MV-4-11 (cell line): ENCODE results near the gene ATP10A.
A peak's percentile ranks its signal among the peaks of the same experiment; 100 is the strongest.

ENCODE experiments used
- DNase-seq: peaks from one replicate; lab custom pipeline; 2025; lab: John Stamatoyannopoulos, UW

ATP10A gene

DNA sequence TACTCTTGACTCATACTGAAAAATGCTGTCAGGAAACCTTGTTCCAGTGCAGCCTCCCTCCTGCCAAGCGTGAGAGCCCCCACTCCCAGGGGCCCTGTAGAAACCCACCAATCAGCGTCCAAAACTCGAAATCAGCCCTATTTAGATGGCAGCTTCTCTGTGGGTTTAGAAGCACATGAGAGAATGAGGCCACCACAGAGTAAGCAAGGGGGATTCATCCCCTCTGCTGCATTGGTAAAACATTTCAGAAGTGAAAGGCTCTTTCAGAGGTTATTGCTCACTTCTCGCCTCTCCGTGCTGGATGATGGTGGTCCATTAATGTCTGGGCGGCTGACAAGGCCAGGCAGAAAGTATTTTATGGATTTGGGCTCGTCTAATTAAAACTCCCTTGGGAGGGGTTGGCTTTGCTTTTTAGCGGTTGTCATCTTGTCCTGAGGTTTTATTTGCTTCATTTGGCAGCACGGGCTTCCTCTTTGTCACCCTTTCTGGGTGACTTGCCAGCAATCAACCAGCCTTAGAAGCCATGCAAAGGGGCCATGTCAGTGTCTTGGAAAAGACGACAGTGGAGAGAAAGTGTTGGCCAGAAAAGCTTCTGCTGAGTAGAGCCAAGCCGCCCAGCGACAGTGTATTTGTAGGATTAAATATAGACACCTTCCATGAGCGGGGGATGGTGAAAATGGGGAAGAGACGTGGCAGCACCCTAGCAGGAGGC is 145.5 kb downstream of the ATP10A start:
- DNase-seq = peak; percentile 23

DNA sequence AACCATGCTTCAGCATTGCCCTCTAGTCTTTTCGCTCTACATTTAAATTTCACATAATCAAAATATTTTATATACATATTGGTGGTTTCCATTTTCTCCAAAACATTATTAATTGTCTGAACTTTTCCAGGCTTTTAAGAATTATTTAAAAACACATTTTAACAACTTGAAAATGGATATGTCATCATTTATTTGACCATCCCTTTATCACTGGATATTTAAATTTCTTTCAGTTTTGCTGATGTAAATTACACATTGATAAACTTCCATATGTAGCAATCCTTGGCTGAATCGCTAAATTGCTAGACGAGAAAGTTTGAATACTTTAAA is 146.0 kb downstream of the ATP10A start:
- DNase-seq = no peak

DNA sequence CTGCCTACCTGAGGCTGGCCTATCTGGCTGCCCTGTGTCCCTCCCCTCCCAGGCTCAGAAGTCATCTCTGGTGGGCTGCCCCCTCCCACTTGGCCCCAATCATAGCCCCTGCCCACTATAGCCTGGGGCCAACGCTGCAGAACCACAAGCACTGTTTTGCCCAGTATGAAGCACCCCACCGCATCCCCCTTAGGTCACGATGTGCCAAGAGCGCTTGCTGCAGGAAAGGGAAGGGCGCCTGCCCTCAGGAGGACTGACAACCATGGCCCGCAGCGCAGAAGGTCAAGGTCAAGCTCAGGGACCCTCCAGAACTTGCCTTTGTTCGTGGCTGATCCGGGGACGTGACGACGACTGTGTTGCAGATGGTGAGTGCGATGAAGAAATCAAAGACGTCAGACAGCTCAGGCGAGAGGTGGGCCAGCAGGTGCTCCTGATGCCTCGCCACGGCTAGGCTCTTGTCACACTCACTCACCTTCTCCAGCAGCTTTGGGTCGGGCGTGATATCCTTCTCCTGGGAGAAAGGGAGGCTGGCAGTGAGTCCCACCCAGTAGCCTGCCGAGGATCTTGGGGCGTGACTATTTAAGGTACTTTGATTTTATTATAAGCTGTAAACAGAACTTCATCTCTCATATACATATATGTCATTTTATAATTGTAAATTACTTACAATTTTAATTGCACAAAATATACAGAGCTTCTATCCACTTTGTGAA is 146.6 kb downstream of the ATP10A start:
- DNase-seq = no peak

DNA sequence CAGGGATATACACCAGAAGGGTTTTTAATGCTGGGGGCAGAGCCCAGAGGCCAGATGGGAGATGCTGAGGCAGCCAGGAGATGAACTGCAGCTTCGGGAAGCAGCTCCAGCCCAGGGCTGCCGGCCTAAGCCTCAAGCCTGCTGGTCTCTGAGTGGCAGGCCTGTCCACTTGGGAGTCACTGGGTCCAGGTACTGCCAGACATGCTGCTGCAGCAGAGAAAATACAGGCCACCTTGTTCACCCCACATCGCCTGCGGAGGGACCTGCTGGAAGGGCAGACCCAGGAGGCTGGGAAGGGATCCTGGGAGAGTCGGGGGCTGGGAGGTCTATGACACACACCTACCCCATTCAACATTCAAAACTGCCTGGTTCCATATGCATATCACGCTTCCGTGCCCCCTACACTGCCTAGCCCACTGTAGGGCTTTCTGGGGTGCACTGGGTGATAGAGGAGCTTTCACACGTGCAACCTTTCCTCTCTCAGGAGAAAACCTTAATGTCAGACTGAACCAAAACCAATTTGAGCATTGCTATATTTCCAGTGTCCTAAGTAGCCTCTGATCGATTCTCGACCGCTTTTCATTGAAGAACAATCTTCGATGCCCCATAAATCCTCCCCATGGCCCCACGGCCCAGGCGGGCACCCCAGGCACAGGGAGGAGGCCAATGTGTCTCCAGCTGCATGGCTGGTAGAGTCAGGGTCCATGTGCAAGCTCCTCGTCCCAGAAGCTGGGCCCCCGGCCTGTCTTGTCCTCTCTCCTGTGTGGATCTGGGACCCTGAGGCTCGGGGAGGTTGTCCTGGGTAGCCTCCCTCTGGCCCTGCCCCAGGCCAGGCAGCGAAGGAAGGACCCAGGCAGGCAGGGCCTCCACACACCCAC is 147.4 kb downstream of the ATP10A start:
- no peak for DNase-seq

DNA sequence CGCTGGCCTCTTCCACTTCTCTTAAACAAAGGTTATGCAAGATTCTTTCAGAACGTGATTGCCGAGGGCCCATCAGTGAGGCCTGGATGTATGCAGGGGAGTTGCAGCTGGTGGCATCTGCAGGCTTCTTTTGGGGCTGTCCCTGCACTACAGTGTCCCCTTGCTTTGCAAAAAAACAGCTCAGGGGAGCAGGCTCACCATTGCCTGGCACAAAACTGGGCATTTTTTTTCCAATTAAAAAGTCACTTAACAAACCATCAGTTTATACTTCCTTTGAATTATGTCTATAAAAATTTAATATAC is 148.6 kb downstream of the ATP10A start:
- DNase-seq = peak; percentile 37

DNA sequence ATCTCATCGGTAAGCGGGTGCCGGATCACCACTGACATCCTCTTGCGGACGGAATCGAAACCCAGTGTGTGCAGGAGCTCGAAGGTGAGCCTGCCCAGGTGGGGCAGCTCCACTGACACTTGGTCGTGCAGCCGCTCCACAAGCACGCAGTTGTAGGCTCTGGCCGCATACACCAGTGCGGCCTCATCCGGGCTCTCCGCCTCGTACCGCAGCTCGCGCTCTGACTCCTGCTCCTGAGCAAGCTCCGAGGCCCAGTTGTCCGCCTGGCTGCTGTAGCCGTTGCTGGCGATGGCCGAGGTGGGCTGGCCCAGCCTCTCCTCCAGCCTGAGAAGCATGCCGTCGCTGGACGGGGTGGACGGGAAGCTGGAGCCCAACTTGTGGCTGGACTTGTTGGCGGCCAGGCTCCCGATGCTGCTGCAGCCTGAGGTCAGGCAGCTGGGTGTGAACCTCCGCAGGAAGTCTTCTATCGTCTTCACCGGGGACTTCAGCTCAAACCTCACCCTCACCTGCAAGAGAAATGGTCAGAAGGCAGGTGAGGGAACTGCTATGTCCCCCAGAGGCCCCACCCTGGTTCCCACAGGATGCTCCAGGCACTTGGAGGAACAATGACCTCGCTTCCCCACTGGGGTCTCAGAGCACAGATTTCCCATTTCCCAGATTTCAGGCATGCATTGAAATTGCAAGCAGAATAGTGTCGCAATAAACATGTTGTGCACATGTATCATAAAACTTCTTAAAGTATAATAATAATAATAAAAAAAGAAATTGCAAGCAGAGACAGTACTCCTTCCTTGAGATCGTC is 149.2 kb downstream of the ATP10A start:
- no peak for DNase-seq

DNA sequence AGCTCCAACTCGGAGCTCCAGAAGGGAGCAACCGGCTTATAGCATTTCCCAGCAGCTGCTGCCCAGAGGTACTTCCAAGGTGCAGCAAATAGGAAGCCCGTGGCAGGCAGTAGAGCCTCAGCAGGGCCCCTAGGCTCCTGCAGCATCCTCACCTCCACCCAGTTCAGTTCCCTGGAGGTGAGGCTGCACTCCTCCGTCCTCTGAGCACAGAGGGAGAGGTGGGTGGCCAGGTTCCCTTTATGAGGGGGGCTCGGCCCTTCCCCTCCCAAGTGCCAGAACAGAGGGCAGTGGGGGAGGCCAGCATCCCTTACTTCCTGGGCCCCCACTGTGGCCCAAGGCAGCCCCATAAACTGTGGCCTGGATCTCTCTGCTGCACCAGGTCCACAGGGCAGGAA is 150.2 kb downstream of the ATP10A start:
- DNase-seq = no peak

DNA sequence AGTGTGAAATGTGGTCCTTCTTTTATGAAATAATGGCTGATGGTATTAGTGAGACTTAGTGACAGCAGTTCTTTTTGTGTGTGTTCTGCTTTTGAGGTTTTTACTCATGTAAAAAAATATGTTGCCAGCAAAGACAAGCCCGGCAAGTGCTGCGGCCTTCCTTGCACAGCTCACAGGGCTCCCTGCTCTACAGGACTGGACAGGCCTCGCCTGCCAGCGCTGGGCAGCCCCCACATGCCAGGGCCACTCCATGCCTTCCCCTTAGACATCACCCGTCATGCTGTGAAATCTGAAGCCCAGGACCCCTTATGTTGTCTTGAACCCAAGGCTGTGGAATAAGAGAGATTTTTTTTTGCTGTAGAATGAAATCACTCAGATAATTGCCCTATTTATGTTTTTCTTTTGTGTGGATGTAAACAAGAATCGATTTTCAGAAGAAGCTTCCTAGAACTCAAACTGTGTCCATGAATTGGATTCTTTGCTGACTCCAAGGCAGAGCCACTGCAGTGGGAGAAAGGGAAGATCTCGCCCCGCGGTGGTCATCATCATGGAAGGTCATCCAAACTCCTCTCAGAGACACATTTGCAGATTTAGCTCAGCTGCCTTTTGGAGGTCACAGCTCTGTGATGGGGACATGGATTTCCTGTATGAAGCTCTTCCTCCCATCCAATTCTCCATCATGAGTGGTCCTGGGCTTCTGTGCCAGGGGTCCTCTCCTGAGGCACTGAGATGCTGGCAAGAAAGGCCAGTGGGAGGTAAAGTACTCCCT is 150.8 kb downstream of the ATP10A start:
- no peak for DNase-seq

DNA sequence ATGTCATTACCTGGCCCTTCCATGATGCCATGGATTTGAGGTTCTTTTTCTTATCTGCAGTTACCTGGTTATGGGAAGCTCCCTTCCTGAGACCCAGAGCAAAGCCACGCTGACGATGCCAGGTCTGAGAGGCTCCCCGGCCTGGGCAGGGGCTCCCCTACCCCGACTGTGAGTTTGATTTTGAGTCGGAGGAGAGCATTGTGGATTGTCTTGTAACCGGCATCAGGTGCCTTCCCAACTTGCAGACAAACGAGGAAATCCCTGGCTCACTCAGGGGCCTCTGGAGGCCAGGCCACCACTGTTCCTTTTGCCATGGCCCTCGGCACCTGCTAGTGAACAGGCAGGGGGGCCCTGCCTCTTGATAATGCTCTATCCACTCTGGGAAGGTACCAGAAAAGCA is 151.4 kb downstream of the ATP10A start:
- no peak for DNase-seq

DNA sequence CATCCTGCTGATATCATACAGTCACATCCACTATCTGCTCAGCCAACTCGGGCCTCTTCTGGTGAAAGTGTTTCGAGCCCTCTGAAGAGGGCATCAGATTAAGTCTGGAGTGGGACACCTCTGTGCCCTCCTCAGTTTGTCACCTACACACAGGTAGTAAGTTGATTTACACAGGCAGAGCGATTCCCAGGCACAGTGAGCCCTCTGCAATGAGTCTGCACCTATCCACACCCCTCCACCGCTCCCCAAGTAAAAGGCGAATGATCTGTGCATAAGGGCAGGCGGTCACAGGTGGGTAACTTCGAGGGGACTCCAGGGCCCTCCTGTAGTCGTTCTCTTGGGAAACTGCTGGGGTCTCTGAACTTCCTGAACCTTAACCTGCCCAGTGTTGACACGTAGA is 152.0 kb downstream of the ATP10A start:
- no peak for DNase-seq

DNA sequence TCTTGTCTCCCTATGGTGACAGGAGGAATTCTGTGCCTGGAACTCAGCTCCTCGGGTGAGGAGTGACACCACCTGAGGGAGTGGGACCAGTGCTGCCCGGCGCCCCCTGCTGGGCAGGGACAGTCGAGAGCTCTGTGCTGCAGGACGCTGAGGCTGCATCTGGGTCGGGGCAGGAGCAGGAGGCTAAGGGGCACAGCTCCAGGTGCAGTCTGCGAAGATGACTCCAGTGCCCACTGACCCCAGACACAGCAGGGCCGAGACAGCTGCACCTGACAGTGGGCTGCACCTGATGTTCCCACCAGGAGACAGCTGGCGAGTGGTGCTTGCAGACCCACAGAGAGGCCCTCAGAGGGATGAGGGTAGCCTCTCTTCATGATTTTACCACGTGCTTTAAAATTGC is 152.9 kb downstream of the ATP10A start:
- no peak for DNase-seq

DNA sequence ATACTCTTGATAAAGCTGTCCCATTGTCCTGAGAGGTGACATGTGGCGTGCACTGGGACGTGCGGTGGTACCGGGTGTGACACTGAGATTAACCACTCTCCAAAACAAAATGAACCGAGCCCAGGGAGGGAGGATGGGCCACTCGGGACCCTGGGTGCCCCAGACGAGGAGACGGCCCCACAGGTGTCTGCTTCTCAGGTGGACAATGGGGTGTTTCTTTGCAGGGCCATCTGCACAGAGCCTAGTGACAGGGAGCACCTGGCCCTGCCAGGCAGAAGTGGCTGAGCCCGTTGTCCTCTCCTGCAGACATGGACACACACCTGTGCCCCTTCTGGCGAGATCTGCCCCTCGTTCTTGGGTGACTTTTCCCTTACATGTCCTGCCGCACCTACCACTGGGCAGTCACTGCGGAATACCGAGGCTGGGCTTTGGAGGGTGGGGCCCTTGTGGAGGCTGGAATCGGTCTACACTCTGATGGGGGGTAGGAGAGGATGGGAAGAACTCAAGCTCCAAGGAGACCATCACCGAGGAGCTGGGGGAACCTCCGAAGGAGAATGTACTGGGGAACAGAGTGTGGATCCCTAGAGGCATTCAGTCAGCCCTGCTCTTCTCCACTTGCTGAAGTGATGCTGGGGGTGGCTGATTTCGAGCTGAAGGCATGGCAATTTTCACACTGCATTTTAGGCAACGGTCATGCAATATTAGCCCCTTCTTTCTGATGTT is 153.5 kb downstream of the ATP10A start:
- no peak for DNase-seq

DNA sequence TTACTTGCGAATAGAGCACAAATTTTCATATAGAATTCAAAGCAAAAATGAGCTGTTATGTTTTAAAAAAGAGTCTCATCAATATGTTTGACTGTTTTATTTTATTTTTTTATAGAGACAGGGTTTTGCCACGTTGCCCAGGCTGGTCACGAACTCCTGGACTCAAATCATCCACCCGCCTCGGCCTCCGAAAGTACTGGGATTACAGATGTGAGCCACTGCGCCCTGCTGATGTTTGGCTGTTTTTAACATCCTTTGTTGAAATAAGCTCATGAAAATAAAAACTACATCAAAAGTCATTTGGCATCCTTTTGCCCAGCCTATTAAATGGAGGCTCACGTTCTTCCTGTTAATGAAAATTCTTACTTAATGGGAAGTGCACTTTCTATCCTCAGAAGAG is 154.7 kb downstream of the ATP10A start:
- DNase-seq = no peak

DNA sequence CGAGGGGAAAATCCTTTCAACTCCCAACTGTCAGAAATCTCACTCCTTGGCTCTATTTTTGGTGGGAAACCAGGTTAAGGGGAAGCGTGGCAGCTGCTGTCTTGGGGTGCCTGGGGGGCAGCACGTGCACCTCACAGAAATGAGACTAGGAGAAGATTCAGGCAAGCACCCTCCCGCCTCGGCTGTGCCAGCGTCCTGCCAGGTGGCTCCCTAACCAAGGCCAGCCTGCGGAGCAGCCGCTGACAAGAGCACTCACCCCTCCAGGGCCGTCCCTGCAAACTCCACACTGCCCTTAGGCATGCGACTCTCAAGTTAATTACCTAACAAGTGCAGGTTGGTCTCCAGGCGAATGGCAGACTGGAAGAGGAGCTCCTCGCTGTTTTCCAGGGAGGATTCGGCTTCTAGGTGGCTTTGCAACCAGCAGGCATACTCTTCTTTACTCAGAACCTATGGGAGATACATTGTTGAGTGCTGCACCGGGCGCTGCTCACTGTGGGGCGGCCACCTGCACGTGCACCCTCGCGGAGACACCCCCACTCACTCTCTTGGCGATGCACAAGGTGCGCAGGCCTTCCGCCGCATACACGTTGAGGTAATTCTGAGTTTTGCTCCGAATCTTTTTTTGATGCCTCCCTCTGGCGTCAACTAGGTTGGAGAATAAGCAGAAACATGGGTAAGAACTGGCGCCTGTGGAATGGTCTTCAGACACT is 155.3 kb downstream of the ATP10A start:
- no peak for DNase-seq

DNA sequence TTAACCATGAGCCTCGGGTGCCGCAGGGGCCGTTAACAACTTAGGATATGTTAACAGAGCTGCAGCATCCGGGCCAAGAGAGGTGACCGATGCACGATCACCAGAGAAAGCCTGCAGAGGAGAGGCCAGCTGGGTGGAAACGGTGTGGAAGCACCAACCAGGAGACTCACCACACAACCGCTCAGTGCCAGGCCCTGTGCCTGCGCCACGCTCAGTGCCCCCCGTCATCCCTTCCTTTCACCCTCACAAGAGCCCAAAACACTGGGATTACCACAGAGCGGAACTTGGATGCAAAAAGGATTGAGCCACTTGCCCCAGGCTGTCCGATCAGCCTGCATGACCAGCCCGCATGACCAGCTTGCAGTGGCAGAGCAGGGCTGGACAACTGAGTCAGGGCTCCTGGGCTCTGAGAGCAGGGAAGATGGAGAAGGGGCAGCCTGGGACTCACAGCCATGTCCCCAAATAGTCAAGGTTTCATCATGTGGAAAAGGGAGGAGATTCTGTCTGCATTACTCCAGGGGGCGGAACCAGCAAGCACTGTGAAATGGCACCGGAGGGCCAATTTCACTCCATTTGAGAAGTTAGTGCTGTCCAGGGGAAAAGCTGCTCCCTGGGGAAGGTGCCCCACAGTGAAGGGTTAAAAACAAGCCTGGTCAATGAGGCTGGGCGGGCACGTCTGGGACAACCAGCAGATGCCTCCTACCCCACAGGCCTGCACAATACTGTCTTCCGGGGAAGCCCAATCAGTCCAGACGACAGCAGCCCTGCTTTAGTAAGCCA is 156.8 kb downstream of the ATP10A start:
- no peak for DNase-seq

DNA sequence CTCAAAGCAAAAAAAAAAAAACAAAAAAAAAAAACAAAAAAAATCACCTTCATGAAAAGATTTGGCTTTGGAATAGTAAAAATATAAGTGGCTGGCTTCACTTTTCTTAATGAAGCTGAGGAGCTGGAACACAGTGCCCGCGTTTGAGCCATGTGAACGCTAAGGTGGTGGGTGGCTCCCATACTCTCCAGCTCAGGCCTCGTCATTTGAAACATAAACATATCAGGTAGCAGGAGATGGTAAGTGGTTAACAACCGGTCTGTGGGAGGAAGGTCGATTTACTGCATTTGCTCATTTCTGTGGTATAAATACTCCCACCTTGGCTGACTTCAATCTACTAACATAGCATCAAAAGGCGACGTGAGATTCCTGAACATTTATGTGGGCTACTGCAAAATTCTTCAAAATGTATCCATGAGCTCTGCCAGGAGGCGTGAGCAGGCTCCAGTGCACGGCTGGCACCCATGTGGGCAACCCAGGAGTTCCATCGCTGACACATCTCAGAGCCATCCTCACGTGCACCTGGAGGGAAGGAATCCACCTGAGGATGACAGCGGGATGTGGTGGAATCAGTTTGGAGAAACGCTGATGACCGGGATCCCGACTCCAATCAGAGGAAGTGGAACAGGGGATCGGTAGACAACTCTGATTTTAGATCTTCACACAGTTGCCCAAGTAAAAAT is 157.6 kb downstream of the ATP10A start:
- DNase-seq = no peak

DNA sequence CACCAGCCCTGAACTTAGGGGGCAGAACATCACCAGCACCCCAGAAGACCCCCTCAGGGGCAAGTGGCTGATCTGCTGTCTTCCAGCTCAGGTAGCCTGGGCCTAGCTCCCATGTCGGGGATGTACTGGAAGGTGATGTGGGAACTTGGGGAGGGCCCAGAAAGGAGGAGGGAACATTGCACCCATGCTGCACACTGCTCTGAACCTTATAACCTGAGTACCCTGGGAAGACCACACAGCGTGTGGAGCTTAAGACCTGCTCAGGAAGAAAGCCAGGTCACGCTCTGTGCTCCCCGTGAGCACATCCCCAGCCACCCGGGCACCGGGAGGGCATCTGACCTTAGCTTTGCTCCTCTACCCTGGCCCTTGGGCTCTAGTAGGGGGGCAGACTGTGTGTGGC is 159.4 kb downstream of the ATP10A start:
- no peak for DNase-seq

DNA sequence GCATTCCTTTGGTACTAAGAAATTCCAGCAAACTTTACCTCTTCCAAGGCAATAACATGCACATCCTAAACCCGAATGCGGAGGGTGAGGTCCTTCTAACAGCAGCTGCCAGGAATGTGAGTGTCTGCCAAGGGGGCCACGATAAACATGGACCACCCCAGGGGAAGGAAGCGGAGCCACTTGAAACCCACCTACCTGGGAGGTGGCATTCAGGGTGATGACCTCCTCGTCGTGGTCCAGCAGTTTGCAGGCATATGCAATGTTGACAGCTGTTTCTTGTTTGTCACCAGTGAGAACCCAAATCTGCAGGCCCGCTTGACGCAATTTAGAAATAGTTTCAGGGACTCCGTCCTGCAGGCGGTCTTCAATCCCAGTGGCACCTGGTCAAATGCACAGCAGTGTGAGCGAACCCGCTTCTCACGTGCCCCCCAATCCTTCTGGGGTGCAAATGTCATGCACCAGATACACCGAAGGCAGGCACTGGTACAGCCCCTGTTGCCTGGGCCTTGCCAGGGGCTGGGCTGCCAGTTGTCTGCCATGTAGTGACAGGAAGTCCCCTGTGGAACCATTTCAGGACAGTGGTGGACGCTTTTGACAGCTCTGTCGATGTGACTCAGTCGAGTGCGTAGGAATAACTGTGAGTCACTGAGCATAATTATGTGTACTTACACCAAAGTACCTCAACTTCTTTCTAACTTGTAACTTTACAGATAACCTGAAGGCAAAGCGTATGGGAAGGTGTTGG is 161.2 kb downstream of the ATP10A start:
- no peak for DNase-seq
